ENCODE data around the gene IL15RA.

IL15RA gene

GRCh38 chr10:5977471-5978229 lies at the start of gene IL15RA:
IL15RA (minus strand) TSS chr10:5977543; CDS start chr10:5977492, 51 bp downstream.
- DNase-seq (peak; percentile 85 to 89), ATAC-seq (peak; percentile 78)
- Mint-ChIP-seq H3K27me3 (peaks cover 10% of the 10 kb centered on the region), H3K27ac (peak within 1 kb of the TSS; percentile 94), H3K4me3 (peak within 1 kb of the TSS; percentile 89 to 98), H3K9me3 (no peaks in the 10 kb centered on the region), H3K4me1 (peaks cover 37% of the 10 kb centered on the region)

GRCh38 chr10:6025683-6026255 lies 48.4 kb upstream of the IL15RA start:
- no peak for ATAC-seq
- H3K27ac Mint-ChIP-seq = peak overlapping the region in 1 of 2 donors; percentile 79
- peaks cover 67% of the 10 kb centered on the region for H3K4me1 Mint-ChIP-seq
- H3K9me3 Mint-ChIP-seq = peaks cover 2 to 4% of the 10 kb centered on the region in 2 donors
- DNase-seq = peak in 1 of 2 donors; percentile 2
- H3K4me3 Mint-ChIP-seq = no peak overlapping the region
- no peaks in the 10 kb centered on the region for H3K27me3 Mint-ChIP-seq

GRCh38 chr10:6024334-6024682 lies 47.0 kb upstream of the IL15RA start:
- Mint-ChIP-seq H3K4me1 (peaks cover 71% of the 10 kb centered on the region), H3K4me3 (no peak overlapping the region), H3K27me3 (no peaks in the 10 kb centered on the region), H3K27ac (no peak overlapping the region), H3K9me3 (no peaks in the 10 kb centered on the region)
- DNase-seq = peak in 1 of 2 donors; percentile 0
- ATAC-seq = no peak

GRCh38 chr10:6023661-6024333 lies 46.5 kb upstream of the IL15RA start:
- Mint-ChIP-seq H3K27ac (peak overlapping the region in 1 of 2 donors; percentile 39), H3K9me3 (no peaks in the 10 kb centered on the region), H3K27me3 (no peaks in the 10 kb centered on the region), H3K4me3 (no peak overlapping the region), H3K4me1 (peaks cover 72% of the 10 kb centered on the region)
- DNase-seq (peak in 1 of 2 donors; percentile 0), ATAC-seq (no peak)

GRCh38 chr10:6022660-6023059 lies 45.3 kb upstream of the IL15RA start:
- Mint-ChIP-seq H3K4me1 (peaks cover 72% of the 10 kb centered on the region), H3K9me3 (no peaks in the 10 kb centered on the region), H3K27me3 (no peaks in the 10 kb centered on the region), H3K4me3 (no peak overlapping the region), H3K27ac (peak overlapping the region in 1 of 2 donors; percentile 87)
- DNase-seq (no peak), ATAC-seq (no peak)

- no peak for ATAC-seq
- Mint-ChIP-seq H3K27ac (peak overlapping the region; percentile 46 to 87), H3K4me1 (peaks cover 70% of the 10 kb centered on the region)
Measured at GRCh38 chr10:6020826-6021225, 43.5 kb upstream of the IL15RA start.

GRCh38 chr10:6019796-6020195 lies 42.5 kb upstream of the IL15RA start:
- peaks cover 80% of the 10 kb centered on the region for H3K4me1 Mint-ChIP-seq
- DNase-seq = no peak
- H3K4me3 Mint-ChIP-seq = peak overlapping the region in 1 of 2 donors; percentile 32
- no peaks in the 10 kb centered on the region for H3K27me3 Mint-ChIP-seq
- H3K9me3 Mint-ChIP-seq = no peaks in the 10 kb centered on the region
- peak; percentile 35 for ATAC-seq
- H3K27ac Mint-ChIP-seq = peak overlapping the region; percentile 64 to 93

More at GRCh38 chr10:6020826-6021225, 43.5 kb upstream of the IL15RA start:
- Mint-ChIP-seq H3K9me3 (no peaks in the 10 kb centered on the region), H3K4me3 (no peak overlapping the region), H3K27me3 (no peaks in the 10 kb centered on the region)
- no peak for DNase-seq

- Mint-ChIP-seq H3K4me1 (peaks cover 80% of the 10 kb centered on the region), H3K4me3 (peak overlapping the region in 1 of 2 donors; percentile 4), H3K9me3 (no peaks in the 10 kb centered on the region), H3K27me3 (no peaks in the 10 kb centered on the region), H3K27ac (peak overlapping the region; percentile 64 to 93)
- ATAC-seq = peak; percentile 37
- no peak for DNase-seq
Measured at GRCh38 chr10:6019010-6019782, 41.9 kb upstream of the IL15RA start.

GRCh38 chr10:6018422-6018821 lies 41.1 kb upstream of the IL15RA start:
- Mint-ChIP-seq H3K27ac (peak overlapping the region; percentile 47 to 66), H3K4me3 (no peak overlapping the region), H3K4me1 (peaks cover 82% of the 10 kb centered on the region), H3K27me3 (no peaks in the 10 kb centered on the region), H3K9me3 (no peaks in the 10 kb centered on the region)
- no peak for ATAC-seq
- DNase-seq = no peak

- ATAC-seq (no peak), DNase-seq (no peak)
- H3K9me3 Mint-ChIP-seq = no peaks in the 10 kb centered on the region
- peak overlapping the region in 1 of 2 donors; percentile 72 for H3K27ac Mint-ChIP-seq
- H3K4me3 Mint-ChIP-seq = peak overlapping the region in 1 of 2 donors; percentile 19
- H3K4me1 Mint-ChIP-seq = peaks cover 84% of the 10 kb centered on the region
- no peaks in the 10 kb centered on the region for H3K27me3 Mint-ChIP-seq
Measured at GRCh38 chr10:6017781-6018354, 40.5 kb upstream of the IL15RA start.

GRCh38 chr10:6014241-6014761 lies 37.0 kb upstream of the IL15RA start:
- H3K4me1 Mint-ChIP-seq = peaks cover 68% of the 10 kb centered on the region
- H3K27ac Mint-ChIP-seq = peak overlapping the region; percentile 60 to 77
- ATAC-seq (peak; percentile 76), DNase-seq (no peak)
- H3K27me3 Mint-ChIP-seq = no peaks in the 10 kb centered on the region
- H3K4me3 Mint-ChIP-seq = no peak overlapping the region
- H3K9me3 Mint-ChIP-seq = no peaks in the 10 kb centered on the region

- no peaks in the 10 kb centered on the region for H3K9me3 Mint-ChIP-seq
- no peak for DNase-seq
- no peak overlapping the region for H3K4me3 Mint-ChIP-seq
- peak overlapping the region in 1 of 2 donors; percentile 65 for H3K27ac Mint-ChIP-seq
- ATAC-seq = no peak
- no peaks in the 10 kb centered on the region for H3K27me3 Mint-ChIP-seq
- peaks cover 64% of the 10 kb centered on the region for H3K4me1 Mint-ChIP-seq
Measured at GRCh38 chr10:6013413-6014192, 36.3 kb upstream of the IL15RA start.

- ATAC-seq (peak; percentile 2), DNase-seq (no peak)
- H3K4me1 Mint-ChIP-seq = peaks cover 51% of the 10 kb centered on the region
- H3K27me3 Mint-ChIP-seq = no peaks in the 10 kb centered on the region
- peak overlapping the region in 1 of 2 donors; percentile 30 for H3K27ac Mint-ChIP-seq
- no peak overlapping the region for H3K4me3 Mint-ChIP-seq
- H3K9me3 Mint-ChIP-seq = peaks cover 11% of the 10 kb centered on the region in 2 donors
Measured at GRCh38 chr10:6012121-6012905, 35.0 kb upstream of the IL15RA start.

Data from stimulated activated naive CD8-positive, alpha-beta T cell treated with anti-CD3 and anti-CD28 coated beads, Interleukin-15, amount 100 ng/mL, for 72 hours (primary cell).